ENCODE data around the gene TENM4. TPM values are rescaled to one million over a fixed set of nuclear protein-coding genes. Genes with fewer than 3 reads are reported as not detected.
A peak's percentile ranks its signal among the peaks of the same experiment; 100 is the strongest.

Gene TENM4
- total RNA-seq, 1 donor from 2014 or later, result 16.9 TPM

DNA sequence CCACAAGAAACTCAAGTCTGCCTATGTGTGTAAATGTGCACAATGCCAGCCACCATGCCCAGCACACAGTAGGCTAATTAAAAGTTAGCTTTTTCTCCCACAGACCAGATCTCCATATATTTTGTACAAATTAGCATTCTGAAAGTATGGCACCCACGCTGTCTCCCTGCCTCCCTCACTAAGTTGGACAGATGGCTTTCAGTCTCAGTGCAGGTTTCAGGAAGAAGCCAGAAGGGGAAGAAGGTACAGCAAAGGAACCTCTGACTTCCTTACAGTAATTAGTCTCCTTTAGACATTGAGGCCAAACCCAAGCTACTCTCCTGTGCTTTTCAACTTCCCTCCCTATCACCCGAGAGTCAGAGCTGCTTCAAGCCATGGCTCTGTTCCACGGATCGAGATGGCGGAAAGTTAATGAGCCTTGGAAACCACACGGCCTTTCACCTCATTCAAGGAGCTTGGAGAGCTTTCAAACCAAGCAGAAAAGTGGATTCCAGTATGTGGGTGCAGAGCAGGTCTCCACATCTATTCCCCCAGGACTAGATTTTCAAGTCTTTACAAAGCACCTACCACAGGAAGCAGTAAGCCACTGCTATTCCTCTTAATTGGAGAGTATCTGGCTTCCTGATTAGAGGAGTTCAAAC, 645.1 kb downstream of the TENM4 start:
- no peak for DNase-seq (ENCODE audit: low spot score)

DNA sequence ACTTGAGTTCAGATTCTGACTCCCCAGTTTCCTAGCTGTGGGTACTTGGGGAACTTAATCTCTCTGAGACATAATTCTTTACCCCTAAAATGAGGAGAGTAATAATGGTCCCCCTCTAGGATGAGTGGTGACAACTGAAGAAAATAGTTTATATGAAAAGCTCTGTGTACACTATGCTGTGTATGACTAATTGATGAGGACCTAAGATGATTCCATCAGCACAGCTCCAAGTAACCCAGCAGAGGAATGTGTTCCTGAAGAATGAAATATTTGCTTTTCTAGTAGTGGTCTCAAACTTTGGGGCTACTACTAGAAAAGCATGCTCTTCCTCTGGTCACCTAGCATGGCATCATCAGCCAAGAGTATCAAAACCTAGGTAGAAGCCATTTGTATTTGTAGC, 648.9 kb downstream of the TENM4 start:
- no peak for DNase-seq (ENCODE audit: low spot score)

DNA sequence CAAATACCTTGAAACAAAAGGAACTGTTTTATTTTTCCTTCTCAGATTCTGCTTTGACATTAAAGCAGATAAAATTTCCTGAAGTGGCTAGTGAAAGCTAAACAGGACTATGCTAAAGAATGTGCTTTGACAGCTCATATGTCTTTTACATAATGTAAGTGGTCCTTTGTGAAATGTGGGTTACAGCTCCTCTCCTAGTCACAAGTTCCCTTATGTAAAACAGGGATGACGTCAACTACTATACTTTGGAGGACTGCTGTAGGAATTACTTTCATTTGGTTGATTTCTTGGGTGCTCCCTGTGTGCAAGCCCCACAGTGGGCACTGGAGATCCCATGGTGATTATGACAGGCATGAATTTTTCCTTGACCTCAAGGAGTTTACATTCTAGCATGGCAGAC, 649.6 kb downstream of the TENM4 start:
- no peak for DNase-seq (ENCODE audit: low spot score)

DNA sequence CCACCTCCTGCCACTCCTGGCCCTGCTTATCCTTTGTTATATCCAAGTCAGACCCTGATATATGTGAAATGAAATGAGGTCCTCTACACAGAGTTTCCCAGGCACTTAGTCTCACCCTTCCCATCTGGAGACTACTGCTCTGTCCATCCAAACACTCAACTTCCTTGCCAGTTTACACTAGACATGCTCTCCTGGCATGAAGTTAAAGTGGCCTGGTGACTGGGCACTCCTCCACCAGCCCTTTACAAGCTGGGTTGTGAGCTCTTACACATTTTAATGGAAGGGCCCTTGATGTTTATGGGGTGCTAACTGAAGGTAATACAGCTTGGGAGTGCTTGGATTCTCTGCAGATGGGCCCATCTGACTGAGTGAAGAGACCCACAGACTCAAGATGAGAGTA, 650.0 kb downstream of the TENM4 start:
- DNase-seq (ENCODE audit: low spot score), result no peak

DNA sequence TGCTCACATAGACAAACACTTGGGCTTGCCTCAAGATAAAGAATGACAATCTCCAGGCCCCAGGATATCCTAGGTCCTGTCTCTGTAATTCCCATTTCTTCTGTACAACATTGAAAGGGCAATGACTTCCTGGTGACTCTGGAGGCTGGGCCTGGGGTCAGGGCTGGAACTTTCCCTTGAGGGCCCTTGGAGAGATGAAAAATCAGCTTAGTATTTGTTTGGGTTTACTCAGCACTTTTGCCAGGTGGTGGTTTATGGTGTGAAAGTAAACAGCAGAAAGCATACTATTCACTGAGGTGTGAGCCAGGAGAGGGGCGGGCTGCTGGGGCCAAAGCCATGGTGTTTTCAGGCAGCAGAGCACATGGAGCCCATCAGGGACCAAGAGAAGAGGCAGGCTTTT, 651.5 kb downstream of the TENM4 start:
- no peak for DNase-seq (ENCODE audit: low spot score)

DNA sequence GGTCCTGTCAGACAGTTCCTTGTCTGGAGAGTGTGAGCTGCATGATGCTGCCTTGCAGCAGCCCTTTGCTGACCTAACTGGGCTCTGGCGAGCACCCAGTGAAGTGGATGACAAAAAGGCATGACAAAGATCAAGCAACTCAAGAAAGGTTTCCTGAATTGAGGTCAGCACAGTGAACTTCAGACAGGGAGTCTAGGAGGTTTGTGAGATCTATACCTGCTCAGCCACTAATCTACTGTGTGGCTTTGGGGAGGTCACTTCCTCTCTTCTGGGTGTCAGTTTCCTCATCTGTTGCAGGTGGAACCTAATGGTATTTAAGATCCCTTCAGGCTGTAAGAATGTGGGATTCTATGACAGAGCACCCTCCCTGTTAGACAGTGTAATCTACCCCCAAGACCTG, 652.3 kb downstream of the TENM4 start:
- no peak for DNase-seq (ENCODE audit: low spot score)

DNA sequence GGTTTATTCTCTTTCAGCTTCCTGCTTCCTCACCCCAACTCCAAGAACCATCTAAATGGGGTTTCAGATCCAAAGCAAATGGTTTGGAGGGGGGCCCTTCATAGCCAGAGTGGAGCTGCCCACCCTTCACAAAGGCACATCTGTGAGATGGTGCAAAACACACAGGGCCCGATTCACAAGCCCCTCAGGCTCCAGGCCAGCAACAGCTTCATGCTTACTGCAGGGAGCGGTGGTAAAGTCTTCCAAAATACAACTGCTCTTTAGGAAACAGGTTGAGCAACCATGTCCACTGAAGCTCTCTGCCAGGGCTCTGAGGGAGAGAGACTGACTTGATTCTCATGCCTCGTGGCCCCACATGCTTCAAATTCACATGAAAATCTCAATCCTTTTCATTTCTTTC, 653.1 kb downstream of the TENM4 start:
- DNase-seq (ENCODE audit: low spot score), result no peak

DNA sequence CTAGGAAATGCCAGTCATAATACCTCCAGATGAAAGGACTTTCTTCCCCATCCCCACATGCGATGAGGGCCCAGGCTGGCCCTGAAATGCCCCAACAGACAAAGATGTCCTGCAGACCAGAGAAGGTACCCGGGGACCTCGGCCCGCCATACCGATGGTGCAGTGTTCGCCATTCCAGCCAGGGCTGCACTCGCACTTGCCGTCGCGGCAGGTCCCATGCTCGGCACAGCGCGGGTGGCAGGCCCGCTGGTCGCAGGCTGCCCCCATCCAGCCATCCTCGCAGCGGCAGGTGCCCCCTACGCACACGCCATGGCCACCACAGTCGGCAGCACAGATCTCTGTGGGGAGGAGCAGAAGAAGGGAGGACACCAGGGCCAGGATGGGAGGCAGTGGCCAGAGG, 654.1 kb downstream of the TENM4 start:
- DNase-seq (ENCODE audit: low spot score), result no peak

DNA sequence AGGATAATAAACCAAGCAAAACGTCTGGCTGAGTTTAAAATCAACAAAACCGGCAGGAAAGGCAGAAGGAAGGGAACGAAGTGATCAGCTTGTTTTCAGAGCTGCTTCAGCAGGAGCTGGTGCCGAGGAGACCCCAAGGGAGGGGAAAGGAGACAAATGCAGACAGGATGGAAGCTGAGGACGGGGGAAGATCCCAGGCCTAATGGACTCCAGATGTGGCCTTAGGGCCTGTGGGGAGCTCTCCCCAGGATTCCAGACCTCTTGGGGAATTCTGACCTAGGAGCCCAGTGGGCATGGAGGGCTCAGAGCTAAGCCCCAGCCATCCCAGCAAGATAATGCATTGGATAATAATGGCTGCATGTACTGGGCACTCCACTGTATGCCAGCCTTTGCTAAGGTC, 654.7 kb downstream of the TENM4 start:
- DNase-seq (ENCODE audit: low spot score), result no peak

DNA sequence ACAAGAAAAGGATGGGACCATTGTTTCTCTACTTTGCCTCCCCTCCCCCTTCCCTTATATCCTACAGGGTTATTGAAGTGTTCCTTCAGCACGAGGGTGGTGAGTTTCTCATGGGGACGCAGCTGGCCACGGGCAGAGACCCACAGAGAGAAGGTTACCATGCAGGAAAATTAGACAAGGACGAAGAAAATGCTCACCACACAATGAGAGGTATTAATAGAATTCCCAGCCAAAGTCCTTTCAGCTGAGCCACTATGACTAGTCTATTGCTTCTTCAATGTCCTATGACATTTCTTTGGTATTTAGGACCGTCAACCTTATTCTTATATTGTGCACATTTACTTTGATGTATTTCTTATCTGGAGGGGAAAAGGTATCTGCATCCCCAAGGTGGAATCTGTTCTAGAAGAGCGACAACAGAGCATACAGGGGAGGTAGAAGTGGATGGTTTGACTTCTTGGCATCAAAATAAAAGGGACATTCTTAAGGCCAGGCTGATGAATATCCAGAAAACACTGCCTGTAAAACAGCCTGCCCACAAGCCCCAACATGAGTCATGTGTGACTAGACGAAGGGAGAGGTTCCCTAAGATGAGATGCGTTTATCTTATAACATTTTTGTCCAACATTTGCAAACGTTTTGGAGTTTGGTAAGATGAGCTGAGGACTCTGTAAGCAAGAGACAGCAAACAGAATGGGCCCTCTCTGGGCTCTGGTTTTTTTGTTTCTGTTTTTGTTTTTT, 656.3 kb downstream of the TENM4 start:
- DNase-seq (ENCODE audit: low spot score), result peak; percentile 59

DNA sequence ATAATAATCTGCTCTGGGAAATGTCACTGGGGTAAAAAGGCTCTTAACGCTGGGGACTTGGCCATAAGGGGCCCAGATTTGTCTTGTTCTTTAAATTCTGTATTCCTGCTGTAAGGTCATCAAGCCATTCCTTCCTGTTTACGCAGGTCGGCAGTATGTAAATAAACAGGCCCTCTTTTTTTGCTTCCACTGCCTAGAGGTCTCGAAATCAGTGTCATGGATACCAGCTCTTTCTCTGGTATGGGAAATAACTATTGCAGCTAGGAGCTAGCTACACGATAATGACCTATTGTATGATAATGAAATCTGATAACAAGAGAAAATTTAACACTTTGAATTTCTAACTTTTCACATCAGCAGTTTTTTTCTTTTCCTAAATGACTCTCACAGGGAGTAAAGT, 657.0 kb downstream of the TENM4 start:
- DNase-seq (ENCODE audit: low spot score), result no peak

DNA sequence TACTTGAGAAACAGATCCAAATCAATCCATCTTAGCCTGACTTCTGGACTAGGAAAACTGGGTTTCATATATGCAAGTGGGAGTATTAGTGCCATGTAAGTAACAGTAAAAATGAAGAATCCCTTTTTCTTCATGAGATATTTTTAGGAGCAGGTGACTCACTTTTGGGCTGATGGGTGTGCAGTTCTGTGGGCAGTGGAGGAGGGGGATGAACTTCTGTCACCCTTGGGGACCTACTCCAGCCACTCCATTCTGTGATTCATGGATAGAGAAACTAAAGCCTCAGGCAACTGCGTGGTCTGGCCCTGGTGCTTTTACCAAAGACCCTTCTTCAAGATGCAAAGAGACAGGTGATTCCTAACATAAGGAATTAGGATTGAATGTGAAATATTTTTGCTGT, 657.5 kb downstream of the TENM4 start:
- DNase-seq (ENCODE audit: low spot score), result no peak

DNA sequence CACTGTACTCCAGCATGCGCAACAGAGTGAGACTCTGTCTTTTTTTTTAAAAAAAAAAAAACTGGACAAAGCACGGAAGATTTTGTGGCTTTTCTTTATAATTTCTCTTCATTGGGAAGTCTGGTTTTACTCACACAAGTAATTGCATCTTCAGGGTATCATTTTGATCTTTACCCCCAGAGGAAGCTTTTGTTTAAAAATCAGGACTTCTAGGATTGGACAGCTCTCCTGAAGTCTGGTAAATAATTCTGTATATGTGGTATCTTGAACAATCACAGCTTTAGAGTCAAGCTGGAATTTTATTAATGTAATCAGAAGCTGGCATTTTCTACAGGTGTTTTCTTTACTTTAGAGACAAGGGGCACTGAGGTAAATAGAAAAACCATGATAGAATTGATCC, 658.1 kb downstream of the TENM4 start:
- DNase-seq (ENCODE audit: low spot score), result no peak

DNA sequence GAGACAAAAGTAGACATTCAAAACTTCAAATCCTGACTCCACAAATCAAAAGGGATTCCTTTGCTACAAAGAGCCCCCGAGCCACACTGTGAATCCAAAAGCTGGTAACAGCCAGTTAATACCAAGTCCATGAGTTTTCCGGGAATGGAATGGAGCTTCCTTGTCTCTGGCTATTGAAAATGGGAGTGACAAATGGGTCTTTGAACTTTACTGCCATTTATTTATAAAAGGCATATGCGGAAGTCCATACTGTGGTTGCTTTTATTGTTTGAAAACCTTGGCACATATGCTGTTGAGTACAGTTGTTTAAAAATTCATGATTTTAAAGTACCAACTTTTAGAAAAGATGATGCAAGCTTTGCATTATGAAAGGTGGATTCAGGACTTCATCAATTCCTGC, 659.9 kb downstream of the TENM4 start:
- DNase-seq (ENCODE audit: low spot score), result no peak

DNA sequence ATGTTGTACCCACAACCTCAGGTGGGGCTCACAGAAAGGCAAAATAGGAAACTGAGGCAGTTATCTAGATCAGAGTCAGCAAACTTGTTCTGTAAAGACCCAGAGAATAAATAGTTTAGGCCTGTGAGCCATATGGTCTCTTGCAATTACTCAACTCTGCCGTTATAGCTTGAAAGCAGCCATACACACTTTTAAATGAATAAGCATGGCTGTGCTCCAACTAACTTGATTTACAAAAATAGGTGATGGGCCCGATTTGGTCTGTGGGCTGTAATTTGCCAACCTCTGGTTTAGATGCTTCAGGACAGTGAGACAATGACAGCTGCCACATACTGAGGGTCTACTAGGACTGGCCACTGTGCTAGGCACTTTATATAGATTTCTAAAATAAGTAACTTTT, 667.3 kb downstream of the TENM4 start:
- DNase-seq (ENCODE audit: low spot score), result no peak

DNA sequence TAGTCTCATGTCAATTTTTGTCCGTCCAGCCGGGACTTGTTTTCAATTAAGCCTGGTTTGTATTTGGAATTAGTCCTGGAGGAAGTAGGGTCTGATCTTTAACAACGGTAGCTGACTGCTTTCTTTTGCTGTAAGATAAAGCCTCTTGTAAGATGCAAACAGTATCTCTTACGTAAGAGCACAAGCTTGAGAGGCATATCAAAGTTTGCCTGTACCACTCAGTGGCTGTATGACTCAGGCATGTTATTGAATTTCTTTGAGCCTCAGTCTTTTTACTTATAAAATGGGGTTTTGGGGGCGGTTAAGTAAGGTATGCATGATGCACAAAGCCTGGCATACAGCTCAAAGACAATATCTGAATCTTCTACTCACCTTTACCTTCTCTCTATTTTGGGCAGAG, 667.8 kb downstream of the TENM4 start:
- no peak for DNase-seq (ENCODE audit: low spot score)

DNA sequence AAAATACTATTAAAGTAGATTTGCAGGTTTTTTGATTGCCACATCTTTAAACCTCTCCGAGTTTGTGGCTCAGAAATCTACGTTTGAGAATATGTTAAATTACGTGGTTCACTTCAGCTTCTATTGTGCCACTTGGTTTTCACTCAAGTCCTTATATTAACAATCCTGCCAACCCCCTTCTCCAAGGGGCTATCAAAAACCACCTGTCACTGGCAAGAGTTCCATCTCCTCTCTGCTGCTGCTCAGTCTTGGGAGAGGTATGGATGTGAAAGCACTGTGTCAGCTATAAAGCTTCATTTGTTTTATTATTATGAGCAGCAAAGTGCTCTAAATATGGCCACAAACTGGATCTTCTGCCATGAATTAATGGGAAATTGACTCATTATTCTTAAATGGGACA, 668.6 kb downstream of the TENM4 start:
- no peak for DNase-seq (ENCODE audit: low spot score)

DNA sequence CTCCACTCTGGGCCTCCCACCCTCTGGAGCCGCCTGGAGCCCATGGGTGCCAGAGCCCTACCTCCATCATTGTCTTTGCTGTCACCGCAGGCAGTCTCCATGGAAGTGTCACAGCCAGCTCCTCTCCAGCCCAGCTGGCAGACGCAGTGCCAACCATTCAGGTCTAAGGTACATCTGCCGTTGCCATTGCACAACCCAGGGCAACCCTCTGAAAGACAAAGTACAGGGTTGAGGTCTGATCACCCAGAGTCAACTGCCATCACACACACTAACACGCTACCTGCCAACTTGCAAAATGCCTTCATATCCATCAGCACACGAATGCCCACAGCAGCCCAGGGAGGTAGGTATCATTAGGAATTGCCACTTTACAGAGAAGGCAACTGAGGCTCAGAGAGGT, 669.9 kb downstream of the TENM4 start:
- DNase-seq (ENCODE audit: low spot score), result no peak

DNA sequence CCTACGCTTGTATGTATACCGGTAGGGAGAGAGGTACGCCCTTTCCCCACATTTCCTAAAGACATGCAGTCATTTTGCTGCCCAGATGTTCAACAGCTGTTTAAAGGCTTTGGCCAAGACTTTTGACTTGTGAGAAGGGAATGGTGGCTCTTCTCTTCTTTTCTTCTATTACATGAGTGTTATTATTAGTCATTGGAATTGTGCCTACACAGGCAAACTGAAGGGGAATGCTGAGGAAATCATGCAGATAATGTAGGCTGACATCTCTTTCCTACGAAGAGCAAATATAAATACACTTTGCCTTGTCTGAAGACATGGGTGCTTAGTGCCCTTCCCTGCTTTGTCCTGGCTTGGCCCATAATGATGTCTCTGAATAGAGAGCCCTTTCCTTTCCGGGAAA, 671.9 kb downstream of the TENM4 start:
- DNase-seq (ENCODE audit: low spot score), result no peak

DNA sequence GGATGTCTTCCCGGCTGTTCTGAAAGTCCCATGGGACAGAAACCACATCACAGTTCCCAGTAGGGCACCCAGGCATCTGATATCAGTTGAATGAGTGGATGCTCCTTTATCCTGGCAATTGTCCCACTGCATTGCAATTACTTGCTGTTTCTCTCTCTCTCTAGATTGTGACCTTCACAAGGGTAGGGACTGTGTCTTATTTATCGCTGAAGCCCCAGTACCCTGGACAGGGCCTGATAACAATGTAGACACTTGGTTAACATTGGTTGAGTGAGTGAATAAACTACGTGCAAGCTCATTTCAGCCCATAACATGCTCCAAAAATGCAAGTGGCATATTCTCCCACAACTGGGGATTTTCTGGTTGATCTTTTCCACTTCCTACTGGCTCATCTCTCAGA, 672.5 kb downstream of the TENM4 start:
- no peak for DNase-seq (ENCODE audit: low spot score)

DNA sequence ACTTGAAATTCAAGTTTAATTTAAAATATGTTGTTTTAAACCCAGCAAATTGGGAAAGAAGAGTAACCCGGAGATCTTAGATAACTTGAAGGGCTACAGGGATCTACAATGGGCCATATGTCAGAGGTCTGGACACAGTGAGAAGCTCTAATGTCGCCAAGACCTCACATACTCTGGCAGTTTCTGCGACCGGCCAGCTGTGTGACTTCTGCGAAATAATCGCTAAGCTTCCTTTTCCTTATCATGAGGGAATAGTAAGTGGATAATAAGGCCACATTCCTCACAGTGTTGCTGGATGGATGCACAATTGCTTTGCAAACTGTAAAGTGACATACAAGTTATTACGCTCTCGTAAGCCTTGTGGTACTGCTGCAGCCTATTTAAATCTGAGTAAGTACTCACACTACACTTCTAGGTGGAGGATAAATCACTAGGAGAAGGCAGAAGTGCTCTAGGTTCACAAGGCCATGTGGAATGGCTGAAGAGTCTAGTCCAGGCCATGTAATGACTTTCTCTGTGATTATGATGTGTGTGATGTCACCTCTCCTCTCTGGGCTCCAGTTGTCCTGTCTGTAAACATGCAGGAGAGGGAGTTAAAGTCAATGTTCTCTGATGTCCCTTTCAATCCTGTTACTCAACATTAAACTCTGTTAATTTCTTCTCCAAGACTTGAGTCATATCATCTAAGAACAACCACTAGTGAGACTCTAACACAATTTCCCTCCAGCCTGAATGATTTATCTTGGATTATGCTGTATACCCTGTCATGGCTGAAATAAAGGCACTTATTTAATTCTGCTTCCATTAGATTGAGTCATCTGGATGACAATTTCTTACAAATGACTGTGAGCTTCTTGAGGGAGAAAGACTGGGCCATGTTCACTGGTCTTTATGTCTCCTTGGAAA, 673.5 kb downstream of the TENM4 start:
- DNase-seq (ENCODE audit: low spot score), result no peak

DNA sequence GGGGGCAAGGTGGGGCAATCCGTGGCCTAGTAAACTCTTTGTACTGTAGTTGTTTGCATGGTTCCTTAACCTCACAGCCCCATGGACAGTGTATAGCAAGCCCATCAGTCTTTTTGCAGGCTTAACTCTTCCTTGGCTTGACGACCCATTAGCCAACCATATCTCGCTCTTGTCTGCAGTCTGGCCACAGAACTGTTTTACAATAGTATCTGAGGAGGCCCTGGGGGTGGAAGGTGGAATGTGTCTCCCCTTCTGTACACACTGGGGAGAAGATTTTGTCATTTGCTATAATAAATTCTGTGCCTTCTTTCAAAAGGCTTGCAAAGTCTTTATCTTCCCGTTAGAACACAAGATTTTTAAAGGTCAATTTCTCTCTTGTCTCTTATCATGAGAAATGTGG, 675.9 kb downstream of the TENM4 start:
- DNase-seq (ENCODE audit: low spot score), result no peak

DNA sequence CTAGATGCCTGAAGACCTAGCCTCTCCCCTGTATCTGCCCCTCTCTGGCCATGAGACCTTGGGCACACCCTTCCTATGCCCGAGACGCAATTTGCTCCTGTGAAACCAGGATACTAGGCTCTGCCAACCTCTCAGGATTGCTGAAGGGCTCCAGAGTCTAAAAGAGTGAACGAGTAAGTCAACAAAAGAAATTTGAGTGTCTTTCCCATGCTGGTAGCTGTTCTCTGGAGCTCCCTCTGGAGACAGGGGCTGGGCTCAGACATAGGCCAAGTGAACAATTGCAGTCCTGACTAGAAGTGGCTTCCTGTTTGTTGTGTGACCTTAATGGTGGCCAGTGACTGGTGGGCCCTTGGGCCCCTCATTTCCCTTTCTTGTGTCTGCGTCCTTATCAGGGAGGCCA, 677.2 kb downstream of the TENM4 start:
- DNase-seq (ENCODE audit: low spot score), result no peak

All from umbilical cord (tissue), 2 donors.